Trophoblast cell (in vitro differentiated cells and primary cell): ENCODE results near the gene PASK.

Source experiments
- DNase-seq, 2 donors: peaks; one replicate each; pipeline ENCODE4 v3.0.0-alpha.2; 2016
- H2AFZ ChIP-seq: 2 replicates; pipeline ENCODE4 v1.6.1; 2013; ENCODE audit warnings: low read length, moderate library complexity, mild to moderate bottlenecking; ENCODE audit not compliant: insufficient read depth, poor library complexity
- H2AK5ac ChIP-seq: 2 replicates; pipeline ENCODE4 v1.6.1; 2013; ENCODE audit warnings: mild to moderate bottlenecking, low read length
- H2BK120ac ChIP-seq: 2 replicates; pipeline ENCODE4 v1.6.1; 2013; ENCODE audit warnings: low read length, mild to moderate bottlenecking, moderate library complexity; ENCODE audit not compliant: insufficient read depth, poor library complexity
- H2BK12ac ChIP-seq: 2 replicates; pipeline ENCODE4 v1.6.1; 2013; ENCODE audit warnings: mild to moderate bottlenecking, low read length, moderate library complexity
- H2BK5ac ChIP-seq: 2 replicates; pipeline ENCODE4 v1.6.1; 2013; ENCODE audit warnings: low read length, low read depth, moderate library complexity, mild to moderate bottlenecking; ENCODE audit not compliant: poor library complexity
- H3K14ac ChIP-seq: 2 replicates; pipeline ENCODE4 v1.6.1; 2013; ENCODE audit warnings: mild to moderate bottlenecking, low read length
- H3K18ac ChIP-seq: 2 replicates; pipeline ENCODE4 v1.6.1; 2013; ENCODE audit warnings: mild to moderate bottlenecking, low read length
- H3K23ac ChIP-seq: 2 replicates; pipeline ENCODE4 v1.6.1; 2013; ENCODE audit warnings: low read length
- H3K27ac ChIP-seq: 2 replicates; pipeline ENCODE4 v1.5.1; 2013; ENCODE audit warnings: low read depth, mild to moderate bottlenecking, inconsistent platforms, low read length, moderate library complexity
- H3K27me3 ChIP-seq: 2 replicates; pipeline ENCODE4 v1.6.1; 2013; ENCODE audit warnings: inconsistent platforms, mild to moderate bottlenecking, low read length, moderate library complexity; ENCODE audit not compliant: insufficient read depth
- H3K36me3 ChIP-seq, 2 experiments: 1 replicate in 1 of 2; 2 replicates in 1 of 2; pipeline ENCODE4 v1.6.1; 2013; ENCODE audit warnings: low read length in 2 of 2, mild to moderate bottlenecking in 2 of 2, moderate library complexity in 1 of 2; ENCODE audit not compliant: insufficient read depth in 2 of 2, control insufficient read depth in 1 of 2
- H3K4ac ChIP-seq: 2 replicates; pipeline ENCODE4 v1.6.1; 2013; ENCODE audit warnings: low read depth, mild to moderate bottlenecking, low read length, moderate library complexity
- H3K4me1 ChIP-seq, 2 experiments: 1 replicate in 1 of 2; 2 replicates in 1 of 2; pipeline ENCODE4 v1.6.1; 2013; ENCODE audit warnings: low read length in 2 of 2, mild to moderate bottlenecking in 2 of 2, moderate library complexity in 1 of 2; ENCODE audit not compliant: insufficient read depth in 2 of 2, control insufficient read depth in 1 of 2
- H3K4me2 ChIP-seq: 2 replicates; pipeline ENCODE4 v1.6.1; 2013; ENCODE audit warnings: inconsistent platforms, mild to moderate bottlenecking, low read length, moderate library complexity
- H3K4me3 ChIP-seq: 2 replicates; pipeline ENCODE4 v1.5.1; 2013; ENCODE audit warnings: mild to moderate bottlenecking, low read depth, low read length, inconsistent platforms
- H3K79me1 ChIP-seq: one replicate; pipeline ENCODE4 v1.6.1; 2013; ENCODE audit warnings: low read length
- H3K79me2 ChIP-seq: 2 replicates; pipeline ENCODE4 v1.6.1; 2013; ENCODE audit warnings: low read length, mild to moderate bottlenecking; ENCODE audit not compliant: control insufficient read depth, insufficient read depth, poor library complexity
- H3K9ac ChIP-seq: 2 replicates; pipeline ENCODE4 v1.6.1; 2013; ENCODE audit warnings: mild to moderate bottlenecking, low read length
- H3K9me3 ChIP-seq: 2 replicates; pipeline ENCODE4 v1.6.1; 2013; ENCODE audit warnings: low read depth, mild to moderate bottlenecking, control low read depth, inconsistent platforms, low read length; ENCODE audit not compliant: insufficient read depth
- H4K12ac ChIP-seq: 2 replicates; pipeline ENCODE4 v1.6.1; 2013; ENCODE audit warnings: low read depth, mild to moderate bottlenecking, low read length, moderate library complexity
- H4K8ac ChIP-seq: 2 replicates; pipeline ENCODE4 v1.6.1; 2013; ENCODE audit warnings: low read depth, mild to moderate bottlenecking, low read length, moderate library complexity
- H4K91ac ChIP-seq: one replicate; pipeline ENCODE4 v1.6.1; 2013; ENCODE audit warnings: low read depth, mild to moderate bottlenecking, low read length, moderate library complexity
- WGBS: extraction: QIAGEN DNeasy Blood & Tissue Kit; methylation state at CpG from one replicate; pipeline ENCODE4 v1.1.7; 2013; ENCODE audit warnings: missing lambda C conversion rate; ENCODE audit not compliant: insufficient read length, insufficient coverage; ENCODE audit errors: extremely low coverage; 5-methylcytosine and 5-hydroxymethylcytosine counted together

Gene PASK

GRCh38 chr2:241130316-241130715 is 19.0 kb downstream of the PASK start:
- Histone ChIP-seq H2BK120ac (no peak overlapping the region), H3K9me3 (no peaks in the 10 kb centered on the region), H2AFZ (no peak overlapping the region), H3K79me2 (no peaks in the 10 kb centered on the region), H2AK5ac (no peak overlapping the region), H4K12ac (no peak overlapping the region), H4K91ac (no peak overlapping the region), H3K4me1 (no peaks in the 10 kb centered on the region), H3K9ac (no peak overlapping the region), H2BK12ac (no peak overlapping the region), H3K27ac (no peak overlapping the region), H3K23ac (no peak overlapping the region), H2BK5ac (no peak overlapping the region), H4K8ac (no peak overlapping the region), H3K14ac (no peak overlapping the region), H3K36me3 (peaks cover 24 to 34% of the 10 kb centered on the region in 2 experiments), H3K18ac (no peak overlapping the region), H3K4ac (no peak overlapping the region), H3K4me3 (no peak overlapping the region), H3K27me3 (no peaks in the 10 kb centered on the region), H3K79me1 (no peaks in the 10 kb centered on the region), H3K4me2 (no peak overlapping the region)
- no peak for DNase-seq
- no CpG with 5 or more reads among the region's 16 CpGs for WGBS

DNA sequence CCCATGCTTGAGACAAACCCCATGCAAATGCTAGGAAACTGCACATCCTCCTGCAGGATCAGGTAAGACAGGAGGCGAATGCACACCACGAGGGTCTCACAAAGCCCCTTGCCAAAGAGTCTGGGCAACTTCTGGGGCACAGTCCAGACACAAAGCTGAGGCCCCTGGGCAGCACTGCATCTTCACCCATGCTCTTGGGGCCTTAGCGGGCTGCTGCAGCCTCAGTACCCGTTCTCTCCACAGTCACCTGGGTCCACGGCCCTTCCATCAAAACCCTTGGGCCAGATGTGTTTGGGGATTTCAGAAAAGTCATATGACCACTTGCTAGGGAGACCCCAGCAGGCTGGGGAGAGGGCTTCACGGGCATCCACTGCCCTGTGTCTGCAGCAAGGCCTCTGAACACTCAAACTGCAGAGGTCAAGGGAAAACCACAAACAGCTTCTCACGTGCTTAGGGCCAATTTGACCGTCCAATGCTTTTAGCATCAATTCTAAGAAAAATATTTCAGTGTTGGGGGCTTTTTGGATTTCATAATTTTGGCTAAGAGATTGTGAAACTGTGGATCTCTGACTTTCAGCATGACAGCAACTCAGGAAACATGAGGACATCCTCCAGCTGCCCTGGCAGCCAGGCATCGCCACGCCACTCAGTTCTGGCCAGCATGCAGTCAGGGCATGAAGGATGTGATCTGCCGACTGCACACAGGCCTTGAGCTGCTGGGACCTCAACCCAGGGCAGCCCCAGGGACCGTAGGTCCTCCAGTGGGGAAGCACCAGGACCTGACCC is 20.0 kb downstream of the PASK start:
- no CpG with 5 or more reads among the region's 12 CpGs for WGBS
- Histone ChIP-seq H3K79me1 (no peaks in the 10 kb centered on the region), H3K27me3 (no peaks in the 10 kb centered on the region), H3K4me1 (no peaks in the 10 kb centered on the region), H3K18ac (no peak overlapping the region), H3K9me3 (no peaks in the 10 kb centered on the region), H3K79me2 (no peaks in the 10 kb centered on the region), H4K8ac (no peak overlapping the region), H3K4me2 (no peak overlapping the region), H2BK120ac (no peak overlapping the region), H4K91ac (no peak overlapping the region), H4K12ac (no peak overlapping the region), H2BK12ac (no peak overlapping the region), H2BK5ac (no peak overlapping the region), H2AFZ (no peak overlapping the region), H3K36me3 (peaks cover 24 to 34% of the 10 kb centered on the region in 2 experiments), H3K23ac (no peak overlapping the region), H2AK5ac (no peak overlapping the region), H3K4ac (no peak overlapping the region), H3K27ac (no peak overlapping the region), H3K4me3 (no peak overlapping the region), H3K9ac (no peak overlapping the region), H3K14ac (no peak overlapping the region)
- no peak for DNase-seq

GRCh38 chr2:241128266-241128665 is 21.0 kb downstream of the PASK start:
- no peak overlapping the region for H3K23ac ChIP-seq
- no peaks in the 10 kb centered on the region for H3K27me3 ChIP-seq
- no peak overlapping the region for H4K12ac ChIP-seq
- no peak overlapping the region for H2AK5ac ChIP-seq
- no peak overlapping the region for H2AFZ ChIP-seq
- no peak overlapping the region for H3K18ac ChIP-seq
- peaks cover 26 to 30% of the 10 kb centered on the region in 2 experiments for H3K36me3 ChIP-seq
- H3K14ac ChIP-seq: no peak overlapping the region
- no peaks in the 10 kb centered on the region for H3K79me1 ChIP-seq
- H3K9ac ChIP-seq: no peak overlapping the region
- no peak overlapping the region for H4K91ac ChIP-seq
- H2BK5ac ChIP-seq: no peak overlapping the region
- H3K4ac ChIP-seq: no peak overlapping the region
- no peak overlapping the region for H3K27ac ChIP-seq
- no peak overlapping the region for H4K8ac ChIP-seq
- H3K4me3 ChIP-seq: no peak overlapping the region
- no peaks in the 10 kb centered on the region for H3K79me2 ChIP-seq
- no peaks in the 10 kb centered on the region for H3K9me3 ChIP-seq
- no CpG with 5 or more reads among the region's 8 CpGs for WGBS
- no peak for DNase-seq
- H3K4me2 ChIP-seq: no peak overlapping the region
- no peak overlapping the region for H2BK12ac ChIP-seq
- H3K4me1 ChIP-seq: no peaks in the 10 kb centered on the region
- H2BK120ac ChIP-seq: no peak overlapping the region

DNA sequence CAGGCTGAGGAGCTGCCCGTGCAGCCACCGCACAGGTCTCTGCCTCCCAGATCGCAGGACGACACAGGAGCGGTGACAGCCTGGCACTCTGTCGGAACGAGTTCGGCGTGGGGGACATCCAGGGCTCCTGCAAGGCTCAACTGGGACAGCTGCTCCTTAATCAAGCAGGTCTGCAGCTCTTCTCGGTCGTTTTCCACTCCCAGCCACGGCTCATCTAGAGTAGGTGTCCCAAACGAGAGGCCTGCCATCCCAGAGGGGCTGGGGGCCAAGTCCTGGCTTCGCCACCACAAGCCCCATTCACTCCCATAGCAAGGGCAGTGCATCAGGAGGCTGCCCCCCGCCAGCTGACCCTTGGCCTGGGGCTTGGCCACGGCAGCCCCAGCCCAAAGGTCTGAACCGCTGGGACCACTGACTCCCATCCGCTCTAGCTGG is 22.5 kb downstream of the PASK start:
- no peak overlapping the region for H2BK12ac ChIP-seq
- H2BK120ac ChIP-seq: no peak overlapping the region
- DNase-seq: no peak
- no peaks in the 10 kb centered on the region for H3K9me3 ChIP-seq
- no peak overlapping the region for H4K91ac ChIP-seq
- H4K12ac ChIP-seq: no peak overlapping the region
- WGBS: no CpG with 5 or more reads among the region's 18 CpGs
- no peaks in the 10 kb centered on the region for H3K27me3 ChIP-seq
- H3K4me2 ChIP-seq: no peak overlapping the region
- H2BK5ac ChIP-seq: no peak overlapping the region
- no peak overlapping the region for H3K14ac ChIP-seq
- no peak overlapping the region for H3K18ac ChIP-seq
- H2AK5ac ChIP-seq: no peak overlapping the region
- H3K36me3 ChIP-seq: peaks cover 28 to 31% of the 10 kb centered on the region in 2 experiments
- H3K79me1 ChIP-seq: no peaks in the 10 kb centered on the region
- H3K9ac ChIP-seq: no peak overlapping the region
- no peaks in the 10 kb centered on the region for H3K79me2 ChIP-seq
- no peak overlapping the region for H3K23ac ChIP-seq
- H3K27ac ChIP-seq: no peak overlapping the region
- H3K4me1 ChIP-seq: no peaks in the 10 kb centered on the region
- H2AFZ ChIP-seq: no peak overlapping the region
- no peak overlapping the region for H4K8ac ChIP-seq
- no peak overlapping the region for H3K4ac ChIP-seq
- H3K4me3 ChIP-seq: no peak overlapping the region
